ENCODE data around the gene MDN1.

- no peak for TF ChIP-seq ZFP3 (CRISPR knock-in tag; IDR thresholded peaks at IDR 0.05)
- TF ChIP-seq PPARA (CRISPR knock-in tag; IDR thresholded peaks at IDR 0.05; ENCODE audit: borderline replicate concordance) = no peak
- no peak for TF ChIP-seq RARB (CRISPR knock-in tag; IDR thresholded peaks at IDR 0.05)
- no peak for TF ChIP-seq TOX (CRISPR knock-in tag; IDR thresholded peaks at IDR 0.05; ENCODE audit: borderline replicate concordance)
- TF ChIP-seq GLIS3 (CRISPR knock-in tag; IDR thresholded peaks at IDR 0.05) = no peak
- no peak for TF ChIP-seq ZNF565 (CRISPR knock-in tag; conservative IDR thresholded peaks at IDR 0.05; ENCODE audit: low read depth)
- no peak for TF ChIP-seq POU6F1 (CRISPR knock-in tag; IDR thresholded peaks at IDR 0.05; ENCODE audit: borderline replicate concordance, low read depth)
- no peak for TF ChIP-seq OSR1 (CRISPR knock-in tag; IDR thresholded peaks at IDR 0.05)
- no peak for TF ChIP-seq ZFP30 (CRISPR knock-in tag; IDR thresholded peaks at IDR 0.05)
- TF ChIP-seq PATZ1 (CRISPR knock-in tag; IDR thresholded peaks at IDR 0.05; ENCODE audit: borderline replicate concordance) = no peak
Observed at GRCh38 chr6:89640804-89641203, 178.8 kb downstream of the MDN1 start.
